HepG2 (cell line): ENCODE data around the gene PRM3.

ENCODE experiments used
- RARG ChIP-seq: sonication (generic); formaldehyde crosslinking; IDR thresholded peaks from 2 replicates; pipeline ENCODE4 v1.4.0; 2020; ENCODE audit warnings: low read depth, mild to moderate bottlenecking, missing genetic modification reagents
- ZNF10 ChIP-seq: sonication (generic); formaldehyde crosslinking; IDR thresholded peaks from 2 replicates; pipeline ENCODE4 v1.4.0; 2020; ENCODE audit warnings: mild to moderate bottlenecking, low read depth, missing genetic modification reagents, borderline replicate concordance

DNA sequence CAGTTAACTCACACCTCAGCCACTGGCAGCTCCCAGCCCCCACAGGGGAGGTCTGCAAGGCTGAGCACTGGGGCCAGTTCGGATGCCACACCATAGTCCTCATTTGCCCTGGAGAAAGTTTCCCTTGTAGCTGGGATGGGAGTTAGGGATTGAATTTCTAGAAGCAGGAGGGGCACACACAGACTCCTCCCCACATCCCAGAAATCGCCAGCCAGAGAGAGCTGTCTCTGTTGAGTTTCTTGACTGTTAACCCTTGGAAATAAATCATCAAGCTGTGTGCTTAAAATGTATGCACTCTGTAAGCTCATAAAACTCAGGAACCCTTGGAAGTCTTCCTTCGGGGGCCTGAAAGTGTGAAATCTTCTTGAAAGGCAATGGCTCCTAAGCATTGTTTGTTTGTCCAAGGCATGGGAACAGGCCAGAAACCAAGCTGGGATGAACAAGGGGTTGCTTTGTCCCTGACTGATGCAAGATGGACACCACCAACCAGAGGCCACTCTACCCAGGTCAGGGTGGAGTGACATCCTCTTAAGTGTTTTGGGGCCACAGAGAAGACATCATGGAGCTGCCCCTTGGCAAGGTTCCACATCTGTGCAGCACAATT lies 394 bp upstream of the PRM3 start:
- no peak for TF ChIP-seq ZNF10 (CRISPR knock-in tag)
- TF ChIP-seq RARG (CRISPR knock-in tag), result no peak
